Smooth muscle cell (in vitro differentiated cells): ENCODE measurements around the gene SHTN1. TPM values are rescaled to one million over a fixed set of nuclear protein-coding genes. Genes with fewer than 3 reads are reported as not detected.

Experiments
- DNase-seq: peaks from one replicate; lab custom pipeline; 2025; ENCODE audit not compliant: unreplicated experiment; lab: John Stamatoyannopoulos, UW
- H2AFZ ChIP-seq: fragments of 200-600 bp; sonication (generic); 2 replicates; pipeline ENCODE4 v1.6.0; 2016; ENCODE audit warnings: antibody characterized with exemption, low read depth, mild to moderate bottlenecking
- H3F3A ChIP-seq: fragments of 200-600 bp; sonication (generic); 2 replicates; pipeline ENCODE4 v1.6.0; 2017; ENCODE audit warnings: antibody characterized with exemption, low read depth
- H3K27ac ChIP-seq: fragments of 200-600 bp; sonication (generic); 2 replicates; pipeline ENCODE4 v1.5.1; 2016; ENCODE audit warnings: low read depth, mild to moderate bottlenecking
- H3K27me3 ChIP-seq: fragments of 200-600 bp; sonication (generic); 2 replicates; pipeline ENCODE4 v1.6.1; 2016; ENCODE audit warnings: low read depth, mild to moderate bottlenecking
- H3K36me3 ChIP-seq: fragments of 200-600 bp; sonication (generic); 2 replicates; pipeline ENCODE4 v1.5.1; 2016; ENCODE audit warnings: low read depth
- H3K4me1 ChIP-seq: fragments of 200-600 bp; sonication (generic); 2 replicates; pipeline ENCODE4 v1.5.1; 2016; ENCODE audit warnings: low read depth
- H3K4me2 ChIP-seq: fragments of 200-600 bp; sonication (generic); 2 replicates; pipeline ENCODE4 v1.6.0; 2016; ENCODE audit warnings: mild to moderate bottlenecking
- H3K4me3 ChIP-seq: fragments of 200-600 bp; sonication (generic); 2 replicates; pipeline ENCODE4 v1.5.1; 2016; ENCODE audit warnings: mild to moderate bottlenecking
- H3K79me2 ChIP-seq: fragments of 200-600 bp; sonication (generic); 2 replicates; pipeline ENCODE4 v1.6.0; 2016; ENCODE audit warnings: low read depth, mild to moderate bottlenecking
- H3K9ac ChIP-seq: fragments of 200-600 bp; sonication (generic); 2 replicates; pipeline ENCODE4 v1.6.0; 2016; ENCODE audit warnings: low read depth
- H3K9me3 ChIP-seq: fragments of 200-600 bp; sonication (generic); replicated peaks from 2 replicates; pipeline ENCODE4 v1.5.1; 2016; ENCODE audit warnings: low read depth
- H4K20me1 ChIP-seq: fragments of 200-600 bp; sonication (generic); 2 replicates; pipeline ENCODE4 v1.6.0; 2016; ENCODE audit warnings: low read depth
- WGBS: methylation state at CpG from one replicate; pipeline ENCODE4 v1.1.7; 2016; ENCODE audit warnings: low lambda C conversion rate; 5-methylcytosine and 5-hydroxymethylcytosine counted together
- polyA plus RNA-seq: library from polyadenylated mRNA; unstranded; fragments of >200 nt; fragmentation: Nextera tagmentation; extraction: Ambion mirVana; gene quantifications from 2 replicates; pipeline ENCODE4 v1.2.1, GENCODE V29; 2016
- total RNA-seq: library from RNA; depleted of rRNA; stranded (reverse); fragments of >200 nt; gene quantifications from 2 replicates; pipeline ENCODE4 v1.2.3, GENCODE V29; 2014
- TF ChIP-seq, protein P1 (sequence below): fragments of 200-600 bp; sonication (generic); IDR thresholded peaks from 2 replicates; pipeline ENCODE4 v1.5.1; 2017; ENCODE audit warnings: borderline replicate concordance, mild to moderate bottlenecking, antibody characterized with exemption; ENCODE audit not compliant: insufficient read depth, poor library complexity, severe bottlenecking

SHTN1 gene
- total and polyA plus RNA-seq, 2 experiments from 2014 or later: 1.3 to 39.2 TPM

DNA sequence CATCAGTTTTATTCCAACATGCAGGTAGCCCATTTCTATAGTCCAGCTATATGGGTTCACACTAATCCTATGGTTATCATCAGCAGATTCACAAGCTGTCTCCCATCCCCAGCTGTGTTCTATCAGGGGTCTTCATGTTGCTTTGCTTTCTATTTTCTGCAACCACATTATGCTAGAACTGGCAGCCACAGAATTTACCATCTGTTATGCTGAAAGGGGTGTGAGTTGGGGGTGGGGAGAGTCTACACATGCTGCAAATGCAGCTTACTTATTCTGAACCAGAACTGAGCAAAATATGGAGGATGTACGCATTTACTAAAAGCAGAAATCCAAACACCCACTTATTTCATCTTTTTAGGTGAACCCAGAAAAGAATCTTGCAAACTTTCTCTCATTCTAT lies 32.9 kb downstream of the SHTN1 start:
- 93% methylated on average over 1 of the region's 1 CpG for WGBS
- H3K9me3 ChIP-seq: no peaks in the 10 kb centered on the region
- H3K9ac ChIP-seq: no peak overlapping the region
- no peak overlapping the region for H2AFZ ChIP-seq
- H3K4me3 ChIP-seq: no peak overlapping the region
- peaks cover 15% of the 10 kb centered on the region for H3K4me1 ChIP-seq
- no peaks in the 10 kb centered on the region for H4K20me1 ChIP-seq
- no peak overlapping the region for H3K4me2 ChIP-seq
- DNase-seq: no peak
- H3F3A ChIP-seq: peaks cover 3% of the 10 kb centered on the region
- H3K27ac ChIP-seq: no peak overlapping the region
- H3K27me3 ChIP-seq: no peaks in the 10 kb centered on the region
- H3K79me2 ChIP-seq: no peaks in the 10 kb centered on the region
- H3K36me3 ChIP-seq: no peaks in the 10 kb centered on the region
- TF ChIP-seq, protein P1, sequence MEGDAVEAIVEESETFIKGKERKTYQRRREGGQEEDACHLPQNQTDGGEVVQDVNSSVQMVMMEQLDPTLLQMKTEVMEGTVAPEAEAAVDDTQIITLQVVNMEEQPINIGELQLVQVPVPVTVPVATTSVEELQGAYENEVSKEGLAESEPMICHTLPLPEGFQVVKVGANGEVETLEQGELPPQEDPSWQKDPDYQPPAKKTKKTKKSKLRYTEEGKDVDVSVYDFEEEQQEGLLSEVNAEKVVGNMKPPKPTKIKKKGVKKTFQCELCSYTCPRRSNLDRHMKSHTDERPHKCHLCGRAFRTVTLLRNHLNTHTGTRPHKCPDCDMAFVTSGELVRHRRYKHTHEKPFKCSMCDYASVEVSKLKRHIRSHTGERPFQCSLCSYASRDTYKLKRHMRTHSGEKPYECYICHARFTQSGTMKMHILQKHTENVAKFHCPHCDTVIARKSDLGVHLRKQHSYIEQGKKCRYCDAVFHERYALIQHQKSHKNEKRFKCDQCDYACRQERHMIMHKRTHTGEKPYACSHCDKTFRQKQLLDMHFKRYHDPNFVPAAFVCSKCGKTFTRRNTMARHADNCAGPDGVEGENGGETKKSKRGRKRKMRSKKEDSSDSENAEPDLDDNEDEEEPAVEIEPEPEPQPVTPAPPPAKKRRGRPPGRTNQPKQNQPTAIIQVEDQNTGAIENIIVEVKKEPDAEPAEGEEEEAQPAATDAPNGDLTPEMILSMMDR: no peak

GRCh38 chr10:116970050-116970449 lies 34.9 kb downstream of the SHTN1 start:
- WGBS: 96% methylated on average over 5 of the region's 5 CpGs
- H3K9me3 ChIP-seq: no peaks in the 10 kb centered on the region

DNA sequence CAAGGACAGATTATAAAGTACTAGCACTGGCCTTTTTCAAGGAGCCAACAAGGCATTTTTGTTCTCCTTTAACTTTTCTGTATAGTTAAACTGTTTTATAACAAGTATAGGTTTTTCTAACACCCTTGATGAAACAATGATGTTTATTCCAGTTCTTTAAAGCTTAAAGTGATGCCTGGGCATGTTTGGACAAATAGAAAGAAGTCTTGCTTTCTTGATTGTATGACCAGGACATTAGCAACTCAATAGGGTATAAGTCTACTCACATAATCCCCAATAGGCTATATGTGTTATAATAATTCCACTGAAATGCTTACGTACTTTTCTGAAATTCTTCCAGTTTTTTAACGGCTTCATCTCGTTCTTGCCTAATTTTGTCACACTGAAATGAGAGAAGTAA lies 36.7 kb downstream of the SHTN1 start:
- Histone ChIP-seq H3K4me3 (no peak overlapping the region), H3K9me3 (no peaks in the 10 kb centered on the region), H2AFZ (no peak overlapping the region), H3K4me1 (no peaks in the 10 kb centered on the region), H3K27ac (no peak overlapping the region), H3K36me3 (no peaks in the 10 kb centered on the region), H3K9ac (no peak overlapping the region), H3K27me3 (no peaks in the 10 kb centered on the region), H3F3A (no peaks in the 10 kb centered on the region), H3K79me2 (no peaks in the 10 kb centered on the region), H4K20me1 (no peaks in the 10 kb centered on the region), H3K4me2 (no peak overlapping the region)
- TF ChIP-seq, protein P1: no peak
- no peak for DNase-seq
- 93% methylated on average over 3 of the region's 3 CpGs for WGBS

More at GRCh38 chr10:116970050-116970449, 34.9 kb downstream of the SHTN1 start:
- H3K27me3 ChIP-seq: no peaks in the 10 kb centered on the region
- H3K9ac ChIP-seq: no peak overlapping the region
- H2AFZ ChIP-seq: no peak overlapping the region
- no peak overlapping the region for H3K27ac ChIP-seq
- no peaks in the 10 kb centered on the region for H3K79me2 ChIP-seq
- H3K4me3 ChIP-seq: no peak overlapping the region
- H3K36me3 ChIP-seq: no peaks in the 10 kb centered on the region
- TF ChIP-seq, protein P1: no peak
- no peak overlapping the region for H3K4me2 ChIP-seq
- peaks cover under 1% of the 10 kb centered on the region for H3F3A ChIP-seq
- H3K4me1 ChIP-seq: peaks cover 13% of the 10 kb centered on the region
- no peak for DNase-seq
- no peaks in the 10 kb centered on the region for H4K20me1 ChIP-seq

- Histone ChIP-seq H3K4me3 (no peak overlapping the region), H3K27ac (no peak overlapping the region), H2AFZ (no peak overlapping the region), H3K4me1 (no peaks in the 10 kb centered on the region), H3K9me3 (no peaks in the 10 kb centered on the region), H4K20me1 (no peaks in the 10 kb centered on the region), H3K36me3 (no peaks in the 10 kb centered on the region), H3K4me2 (no peak overlapping the region), H3K27me3 (no peaks in the 10 kb centered on the region), H3F3A (no peaks in the 10 kb centered on the region), H3K9ac (no peak overlapping the region), H3K79me2 (no peaks in the 10 kb centered on the region)
- TF ChIP-seq, protein P1: no peak
- WGBS: 89% methylated on average over 9 of the region's 9 CpGs
- no peak for DNase-seq
Observed at GRCh38 chr10:116961406-116962251, 43.4 kb downstream of the SHTN1 start.
